ENCODE measurements around the gene GKN2.

The GKN2 gene

GRCh38 chr2:68918497-68918896 is 34.2 kb downstream of the GKN2 start:
- DNase-seq (no peak), ATAC-seq (ENCODE audit: insufficient read depth, low read depth) (no peak)
- Histone ChIP-seq H4K20me1 (ENCODE audit: insufficient read depth, low read length) (no peaks in the 10 kb centered on the region), H3K79me2 (ENCODE audit: insufficient read depth, low read length) (no peaks in the 10 kb centered on the region), H3K27ac (ENCODE audit: low read length) (no peak overlapping the region), H3K9ac (ENCODE audit: low read depth, low read length) (no peak overlapping the region), H3K4me2 (ENCODE audit: insufficient read depth, low read length) (no peak overlapping the region), H2AFZ (ENCODE audit: low read depth, low read length) (no peak overlapping the region), H3K4me1 (ENCODE audit: insufficient read depth, low read length) (peaks cover 23% of the 10 kb centered on the region), H3K27me3 (ENCODE audit: insufficient read depth, low read length, poor library complexity) (no peaks in the 10 kb centered on the region), H3K36me3 (ENCODE audit: insufficient read depth, low read length) (no peaks in the 10 kb centered on the region), H3K9me3 (ENCODE audit: insufficient read depth, low read length, severe bottlenecking) (no peaks in the 10 kb centered on the region), H3K4me3 (ENCODE audit: low read depth in 1 of 2, low read length in 2 of 2) (no peak overlapping the region)
- TF ChIP-seq EZH2 (IDR thresholded peaks at IDR 0.05; ENCODE audit: borderline replicate concordance, low read depth, low read length, severe bottlenecking), result no peak
- no peak for TF ChIP-seq CTCF (IDR thresholded peaks at IDR 0.05; ENCODE audit: borderline replicate concordance, extremely low read depth, low read length, poor library complexity, severe bottlenecking)

- peaks cover 36% of the 10 kb centered on the region for H3K4me1 ChIP-seq (ENCODE audit: insufficient read depth, low read length)
Observed at GRCh38 chr2:68917034-68917718, 35.5 kb downstream of the GKN2 start.

GRCh38 chr2:68916226-68916625 is 36.5 kb downstream of the GKN2 start:
- Histone ChIP-seq H3K9me3 (ENCODE audit: insufficient read depth, low read length, severe bottlenecking) (no peaks in the 10 kb centered on the region), H3K36me3 (ENCODE audit: insufficient read depth, low read length) (no peaks in the 10 kb centered on the region), H2AFZ (ENCODE audit: low read depth, low read length) (no peak overlapping the region), H3K4me1 (ENCODE audit: insufficient read depth, low read length) (peaks cover 45% of the 10 kb centered on the region), H3K27ac (ENCODE audit: low read length) (no peak overlapping the region), H3K79me2 (ENCODE audit: insufficient read depth, low read length) (no peaks in the 10 kb centered on the region), H3K4me3 (ENCODE audit: low read depth in 1 of 2, low read length in 2 of 2) (no peak overlapping the region), H3K9ac (ENCODE audit: low read depth, low read length) (no peak overlapping the region), H3K4me2 (ENCODE audit: insufficient read depth, low read length) (no peak overlapping the region), H4K20me1 (ENCODE audit: insufficient read depth, low read length) (no peaks in the 10 kb centered on the region), H3K27me3 (ENCODE audit: insufficient read depth, low read length, poor library complexity) (no peaks in the 10 kb centered on the region)
- no peak for ATAC-seq (ENCODE audit: insufficient read depth, low read depth)
- DNase-seq, result no peak
- TF ChIP-seq EZH2 (IDR thresholded peaks at IDR 0.05; ENCODE audit: borderline replicate concordance, low read depth, low read length, severe bottlenecking) (no peak), CTCF (IDR thresholded peaks at IDR 0.05; ENCODE audit: borderline replicate concordance, extremely low read depth, low read length, poor library complexity, severe bottlenecking) (no peak)

More at GRCh38 chr2:68917034-68917718, 35.5 kb downstream of the GKN2 start:
- Histone ChIP-seq H3K9me3 (ENCODE audit: insufficient read depth, low read length, severe bottlenecking) (no peaks in the 10 kb centered on the region), H3K79me2 (ENCODE audit: insufficient read depth, low read length) (no peaks in the 10 kb centered on the region), H3K27ac (ENCODE audit: low read length) (no peak overlapping the region), H3K4me3 (ENCODE audit: low read depth in 1 of 2, low read length in 2 of 2) (no peak overlapping the region), H2AFZ (ENCODE audit: low read depth, low read length) (no peak overlapping the region), H3K27me3 (ENCODE audit: insufficient read depth, low read length, poor library complexity) (no peaks in the 10 kb centered on the region), H4K20me1 (ENCODE audit: insufficient read depth, low read length) (no peaks in the 10 kb centered on the region), H3K4me2 (ENCODE audit: insufficient read depth, low read length) (no peak overlapping the region), H3K9ac (ENCODE audit: low read depth, low read length) (no peak overlapping the region), H3K36me3 (ENCODE audit: insufficient read depth, low read length) (no peaks in the 10 kb centered on the region)
- no peak for DNase-seq
- TF ChIP-seq CTCF (IDR thresholded peaks at IDR 0.05; ENCODE audit: borderline replicate concordance, extremely low read depth, low read length, poor library complexity, severe bottlenecking), result no peak
- no peak for TF ChIP-seq EZH2 (IDR thresholded peaks at IDR 0.05; ENCODE audit: borderline replicate concordance, low read depth, low read length, severe bottlenecking)
- ATAC-seq (ENCODE audit: insufficient read depth, low read depth), result no peak
